NCI-H69 (cell line): ENCODE results near the gene NKPD1.

Experiments
- DNase-seq: peaks from one replicate; lab custom pipeline; 2025; lab: John Stamatoyannopoulos, UW

NKPD1 gene

DNA sequence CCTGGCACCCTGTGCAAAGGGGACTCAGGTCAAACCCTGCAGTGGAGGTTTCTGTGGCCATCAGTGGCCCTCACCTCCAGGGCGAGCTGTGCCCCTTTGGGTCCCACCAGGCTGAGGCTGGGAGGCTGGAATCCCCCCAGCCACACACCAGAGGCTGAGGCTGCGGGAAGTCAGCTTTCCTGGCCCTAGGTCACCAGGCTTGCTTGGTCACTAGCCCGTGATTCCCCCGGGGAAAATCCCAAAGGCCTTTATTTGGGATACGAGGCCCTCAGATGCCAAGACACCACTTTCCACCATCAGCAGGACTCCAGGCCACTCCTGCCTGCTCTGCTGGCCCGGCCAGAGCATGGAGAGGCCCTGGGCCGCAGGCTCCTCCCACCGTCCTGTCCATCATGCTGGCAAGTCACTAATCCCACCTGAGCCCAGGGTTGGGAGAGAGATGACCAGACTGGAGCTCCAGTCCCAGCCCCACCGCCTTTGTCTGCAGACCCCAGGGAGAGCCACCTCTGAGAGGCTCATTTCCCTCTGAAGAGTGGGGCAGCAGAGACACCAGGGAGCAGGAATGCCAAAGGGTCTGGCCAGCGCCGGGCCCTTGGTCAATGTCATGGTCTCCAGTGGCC is 4.7 kb downstream of the NKPD1 start:
- no peak for DNase-seq

DNA sequence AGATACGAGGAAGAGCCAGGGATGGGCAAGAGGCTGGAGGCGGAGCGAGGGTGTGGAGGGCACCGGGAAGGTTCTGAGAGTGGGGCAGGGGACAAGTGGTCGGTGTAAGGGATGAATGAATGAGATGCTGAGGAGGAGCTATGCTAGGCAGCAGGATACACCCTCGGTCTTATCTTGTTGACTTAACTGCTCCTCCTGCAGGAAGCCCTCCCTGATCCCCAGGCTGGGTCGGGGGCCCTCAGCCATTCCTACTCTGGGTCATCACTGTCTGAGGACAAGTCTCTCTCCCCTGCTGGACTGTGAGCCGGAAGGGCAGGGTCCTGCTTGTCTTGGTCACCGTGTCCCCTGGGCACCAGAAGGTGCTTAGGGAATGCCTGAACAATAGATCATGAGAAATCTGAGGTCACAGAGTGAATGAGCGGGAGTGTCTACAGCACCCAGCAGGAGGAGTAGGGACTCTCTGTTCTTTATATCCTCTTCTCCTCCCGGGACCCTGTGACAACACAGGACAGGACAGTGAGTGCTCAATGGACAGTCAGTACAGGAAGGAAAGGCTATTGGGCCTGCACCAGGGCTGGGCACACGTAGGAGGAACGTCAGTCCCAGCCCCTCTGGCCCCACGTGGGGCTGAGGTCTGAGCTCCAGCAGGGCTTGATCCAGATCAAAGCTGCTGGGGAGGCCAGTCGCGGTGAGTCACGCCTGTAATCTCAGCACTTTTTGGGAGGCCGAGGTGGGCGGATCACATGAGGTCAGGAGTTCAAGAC is 6.5 kb downstream of the NKPD1 start:
- no peak for DNase-seq

DNA sequence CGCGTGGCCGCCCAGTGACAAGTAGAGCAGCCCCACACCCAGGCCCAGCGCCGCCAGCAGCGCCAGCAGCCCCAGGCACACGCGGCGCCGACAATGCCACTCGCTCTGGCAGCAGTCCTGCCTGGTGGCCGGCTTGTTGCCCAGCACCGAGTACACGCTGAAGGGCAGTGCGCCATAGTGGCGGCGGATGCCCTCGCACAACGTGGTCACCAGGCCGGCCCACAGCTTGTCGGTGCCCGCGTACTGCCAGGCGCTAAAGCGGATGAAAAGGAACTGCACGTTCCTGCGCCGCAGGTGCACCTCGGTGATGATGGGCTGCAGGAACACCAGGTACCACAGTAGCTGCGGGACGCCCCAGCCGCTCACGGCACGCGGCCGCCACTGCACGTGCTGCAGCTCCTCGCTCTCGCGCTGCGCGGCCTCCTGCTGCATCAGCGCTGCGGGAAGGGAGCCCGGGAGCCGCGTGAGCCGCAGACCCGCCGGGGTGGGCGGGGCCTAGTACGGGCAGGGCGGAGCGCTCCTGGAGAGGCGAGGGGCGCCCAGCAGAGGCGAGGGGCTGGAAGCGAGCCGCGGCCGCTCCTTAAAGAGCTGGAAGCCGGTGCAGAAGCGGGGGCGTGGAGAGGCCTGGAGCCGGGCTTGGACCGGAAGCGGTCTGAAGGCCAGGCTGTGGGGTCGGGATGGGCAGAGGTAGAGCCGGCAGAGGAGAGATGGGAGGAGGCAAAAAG is 7.3 kb downstream of the NKPD1 start:
- no peak for DNase-seq

DNA sequence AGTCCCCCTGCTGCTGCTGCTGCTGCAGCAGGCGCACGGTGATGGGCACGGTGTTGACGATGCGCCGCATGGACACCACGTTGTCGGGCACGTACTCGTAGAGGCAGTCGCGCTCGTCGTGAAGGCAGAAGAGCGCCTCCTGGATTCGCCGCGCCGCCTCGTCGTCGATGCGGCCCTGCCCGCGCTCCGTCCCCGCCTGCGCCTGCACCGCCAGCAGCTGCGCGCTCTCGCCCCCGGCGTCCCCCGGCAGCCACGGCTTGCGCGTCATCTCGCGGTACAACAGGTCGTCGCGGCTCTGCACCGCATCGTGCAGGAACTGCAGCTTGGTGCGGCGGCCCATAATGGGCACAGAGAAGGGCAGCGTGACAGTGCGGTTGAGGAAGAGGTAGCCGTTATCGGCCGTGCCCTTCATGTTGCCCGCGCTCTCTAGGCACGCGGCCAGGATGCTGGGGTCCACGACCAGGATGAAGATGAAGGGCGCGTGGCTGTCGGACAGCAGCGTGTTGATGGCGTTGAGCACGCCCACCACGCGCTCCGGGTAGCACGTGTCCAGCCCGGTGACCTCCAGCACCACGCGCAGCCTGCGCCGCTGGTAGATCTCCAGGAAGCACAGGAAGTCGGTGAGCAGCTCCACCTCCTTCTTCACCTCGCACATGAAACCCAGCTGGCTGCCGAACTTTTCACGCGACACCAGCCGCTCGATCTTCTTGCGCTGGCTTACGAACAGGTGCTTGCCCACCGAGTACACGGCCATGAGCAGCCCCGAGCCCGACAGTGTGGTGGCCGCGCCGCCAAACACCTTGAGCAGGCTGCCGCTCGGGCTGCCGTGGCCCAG is 8.1 kb downstream of the NKPD1 start:
- DNase-seq: no peak

DNA sequence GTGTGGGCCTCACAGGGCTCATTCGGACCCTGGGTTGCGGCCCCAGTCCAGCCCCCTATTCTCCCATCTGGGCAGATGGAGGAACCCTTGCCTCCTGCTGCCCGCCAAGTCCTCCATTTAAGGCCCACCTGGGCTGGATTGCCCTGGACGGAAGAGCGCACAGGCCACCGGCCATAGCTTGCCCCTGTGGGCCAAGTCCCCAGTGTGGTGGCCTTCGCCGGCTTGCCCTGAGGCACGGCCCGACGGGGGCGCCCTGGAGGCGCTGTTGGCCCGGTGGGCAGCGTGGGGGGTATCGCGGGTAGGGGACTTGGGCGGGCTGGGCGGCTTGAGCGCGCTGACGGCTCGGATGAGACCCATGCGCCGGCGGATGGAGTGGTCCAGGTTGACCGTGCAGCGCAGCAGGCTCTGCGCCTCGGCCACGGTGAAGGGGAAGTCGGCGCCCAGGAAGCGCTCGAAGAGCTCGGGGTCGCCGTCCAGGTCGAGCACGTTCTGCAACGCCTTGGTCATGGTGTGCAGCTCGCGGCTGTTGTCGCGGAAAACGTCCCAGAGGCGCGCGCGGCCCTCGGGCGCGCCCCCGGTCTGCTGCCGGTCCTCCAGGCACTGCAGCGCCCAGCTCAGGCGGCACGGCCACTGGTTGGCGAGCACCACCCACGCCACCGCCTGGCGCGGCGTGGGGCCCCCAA is 8.8 kb downstream of the NKPD1 start:
- DNase-seq: no peak

DNA sequence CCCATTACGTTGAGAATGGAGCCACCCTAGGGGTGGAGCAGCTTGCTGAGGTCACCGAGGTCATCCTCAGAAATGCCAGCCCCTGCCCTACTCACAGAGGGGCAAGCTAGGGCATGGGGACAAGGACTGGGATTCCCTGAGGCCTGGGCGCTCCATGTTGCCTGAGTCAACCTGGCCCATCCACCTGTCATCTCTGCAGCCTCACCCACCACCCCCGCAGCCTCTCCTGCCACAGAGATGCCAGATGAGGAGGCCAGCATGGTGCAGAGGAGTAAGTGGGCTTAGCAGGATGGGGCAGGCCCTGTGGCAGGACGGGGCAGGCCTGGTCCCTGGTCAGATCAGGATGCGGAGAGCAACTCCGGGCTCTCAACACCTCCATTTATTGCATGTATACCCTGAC is 9.5 kb downstream of the NKPD1 start:
- DNase-seq: no peak

DNA sequence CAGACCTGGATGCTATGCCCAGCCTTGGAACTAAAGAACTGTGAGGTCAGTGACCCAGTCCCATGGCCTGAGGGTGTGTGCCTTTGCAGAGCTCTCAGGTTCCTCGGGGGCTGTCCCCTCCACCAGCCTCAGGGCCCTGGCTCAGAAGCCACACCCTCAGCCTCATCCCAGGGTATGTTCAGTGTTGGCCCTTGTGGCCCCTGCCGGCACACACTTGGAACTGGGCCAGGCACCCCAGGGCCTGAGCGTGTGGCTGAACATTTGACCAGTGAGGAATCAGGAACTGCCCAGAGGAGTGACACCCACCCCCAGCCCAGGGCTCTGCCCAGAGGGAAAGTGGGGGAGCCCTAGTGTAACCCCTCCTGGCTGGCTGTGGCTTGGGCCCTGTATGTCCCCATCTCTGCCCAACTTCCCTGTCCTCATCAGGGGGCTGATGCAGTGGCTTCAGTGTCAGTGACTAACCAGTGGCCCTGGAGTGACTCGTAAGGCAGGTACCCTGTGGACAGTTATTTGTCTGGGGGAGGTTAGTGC is 10.0 kb downstream of the NKPD1 start:
- DNase-seq: peak; percentile 54

DNA sequence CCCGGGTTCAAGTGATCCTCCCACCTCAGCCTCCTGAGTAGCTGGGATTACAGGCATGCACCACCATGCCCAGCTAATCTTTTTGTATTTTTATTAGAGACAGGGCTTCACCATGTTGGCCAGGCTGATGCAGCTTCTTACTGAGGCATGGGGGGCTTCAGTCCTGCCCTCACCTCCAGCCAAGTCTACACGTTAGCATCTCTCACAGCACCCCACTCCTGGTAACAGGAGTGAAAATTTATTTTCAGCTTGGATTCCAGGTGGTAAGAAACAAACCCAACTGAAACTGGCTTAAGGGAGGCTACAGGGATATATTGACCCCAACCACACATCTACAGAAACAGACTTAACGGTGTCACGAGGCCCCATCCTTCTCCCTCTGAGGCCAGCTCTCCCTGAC is 10.6 kb downstream of the NKPD1 start:
- DNase-seq: no peak

DNA sequence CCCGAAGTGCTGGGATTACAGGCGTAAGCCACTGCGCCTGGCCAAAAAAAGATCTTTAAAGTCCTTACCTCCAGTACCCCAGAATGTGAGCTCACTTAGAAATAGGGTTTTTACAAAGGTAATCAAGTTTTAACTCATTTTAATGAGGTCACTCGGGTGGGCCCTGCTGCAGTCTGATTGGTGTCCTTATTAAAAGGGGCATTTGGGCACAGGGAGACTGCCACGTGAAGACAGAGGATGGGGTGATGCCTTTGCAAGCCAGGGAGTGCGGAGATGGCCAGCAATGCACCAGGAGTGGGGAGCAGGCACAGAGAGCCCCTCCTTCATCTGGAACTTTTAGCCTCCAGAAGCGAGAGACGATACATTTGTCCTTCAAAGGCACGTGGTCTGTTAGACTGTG is 11.7 kb downstream of the NKPD1 start:
- DNase-seq: no peak

DNA sequence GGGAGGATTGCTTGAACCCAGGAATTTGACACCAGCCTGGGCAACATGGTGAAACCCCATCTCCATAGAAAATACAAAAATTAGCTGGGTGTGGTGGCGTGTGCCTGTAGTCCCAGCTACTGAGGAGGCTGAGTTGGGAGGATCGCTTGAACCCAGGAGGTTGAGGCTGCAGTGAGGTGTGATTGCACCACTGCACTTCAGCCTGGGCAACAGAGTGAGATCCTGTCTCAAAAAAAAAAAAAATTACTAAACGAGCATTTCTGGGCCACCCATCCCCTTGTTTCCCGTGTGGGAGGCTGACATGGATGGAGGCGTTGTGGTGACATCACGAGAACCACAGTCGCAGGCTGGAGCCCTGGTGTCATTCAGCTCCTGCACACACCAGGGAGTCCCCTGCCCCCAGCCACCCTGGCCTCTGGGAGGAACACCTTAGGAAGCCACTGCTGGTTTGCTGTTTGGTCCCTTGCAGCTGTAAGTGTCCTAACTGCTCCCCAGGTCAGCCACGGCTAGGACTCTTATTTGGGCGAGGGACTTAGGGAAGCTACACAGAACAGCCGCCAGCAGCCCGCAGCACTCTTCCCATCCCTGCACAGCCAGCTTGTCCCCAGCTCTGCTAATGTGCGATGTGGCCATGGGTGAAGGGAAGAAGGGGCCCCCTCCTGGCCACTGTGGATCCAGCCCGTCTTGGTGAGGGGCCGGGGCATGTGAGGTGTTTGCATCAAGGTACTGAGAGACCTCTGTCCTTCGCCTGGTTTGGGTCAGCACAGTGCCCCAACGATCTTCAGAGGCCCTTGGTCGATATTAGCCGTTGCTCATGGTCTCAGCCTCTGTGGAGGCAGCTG is 12.7 kb downstream of the NKPD1 start:
- no peak for DNase-seq

DNA sequence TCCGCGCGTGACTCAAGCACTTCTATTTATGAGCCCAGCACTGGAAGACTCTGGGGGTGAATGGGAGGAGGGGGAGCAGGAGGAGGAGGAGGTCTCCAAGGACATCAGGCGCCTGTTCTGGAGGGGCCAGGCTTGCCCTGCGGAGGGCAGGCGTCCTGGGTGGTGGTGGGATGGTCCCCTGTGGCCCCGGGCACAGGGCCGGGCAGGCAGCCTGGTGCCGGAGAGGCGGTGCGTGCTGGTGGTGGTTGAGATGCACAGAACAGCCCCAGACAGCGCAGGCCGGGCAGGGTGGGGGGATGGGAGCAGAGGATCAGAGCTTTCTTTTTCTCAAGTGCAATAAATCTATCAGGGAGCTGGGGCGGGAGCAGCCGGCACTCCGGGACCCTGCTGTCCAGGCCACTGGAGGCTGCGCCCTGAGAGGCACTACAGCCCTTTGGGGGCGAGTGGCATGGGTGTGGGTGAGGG is 14.0 kb downstream of the NKPD1 start:
- DNase-seq: no peak

DNA sequence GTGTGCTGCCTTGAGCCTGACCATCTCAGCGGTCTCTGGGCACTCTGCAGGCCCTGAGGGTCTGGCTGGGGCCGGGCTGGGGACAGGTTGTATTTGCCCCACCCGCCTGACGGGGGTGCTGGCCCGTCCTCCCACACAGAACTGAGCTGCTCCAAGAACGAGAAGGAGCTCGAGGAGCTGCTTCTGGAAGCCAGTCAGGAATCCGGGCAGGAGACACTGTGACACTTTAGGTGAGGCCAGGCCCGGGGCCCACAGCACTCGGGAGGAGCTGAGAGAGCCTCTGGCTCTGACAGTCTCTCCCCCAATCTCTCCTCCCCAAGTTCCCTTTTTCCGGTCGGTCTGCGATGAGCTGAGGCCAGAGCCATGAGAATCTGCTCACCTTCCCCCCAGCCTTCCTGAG is 14.5 kb downstream of the NKPD1 start:
- DNase-seq: no peak

DNA sequence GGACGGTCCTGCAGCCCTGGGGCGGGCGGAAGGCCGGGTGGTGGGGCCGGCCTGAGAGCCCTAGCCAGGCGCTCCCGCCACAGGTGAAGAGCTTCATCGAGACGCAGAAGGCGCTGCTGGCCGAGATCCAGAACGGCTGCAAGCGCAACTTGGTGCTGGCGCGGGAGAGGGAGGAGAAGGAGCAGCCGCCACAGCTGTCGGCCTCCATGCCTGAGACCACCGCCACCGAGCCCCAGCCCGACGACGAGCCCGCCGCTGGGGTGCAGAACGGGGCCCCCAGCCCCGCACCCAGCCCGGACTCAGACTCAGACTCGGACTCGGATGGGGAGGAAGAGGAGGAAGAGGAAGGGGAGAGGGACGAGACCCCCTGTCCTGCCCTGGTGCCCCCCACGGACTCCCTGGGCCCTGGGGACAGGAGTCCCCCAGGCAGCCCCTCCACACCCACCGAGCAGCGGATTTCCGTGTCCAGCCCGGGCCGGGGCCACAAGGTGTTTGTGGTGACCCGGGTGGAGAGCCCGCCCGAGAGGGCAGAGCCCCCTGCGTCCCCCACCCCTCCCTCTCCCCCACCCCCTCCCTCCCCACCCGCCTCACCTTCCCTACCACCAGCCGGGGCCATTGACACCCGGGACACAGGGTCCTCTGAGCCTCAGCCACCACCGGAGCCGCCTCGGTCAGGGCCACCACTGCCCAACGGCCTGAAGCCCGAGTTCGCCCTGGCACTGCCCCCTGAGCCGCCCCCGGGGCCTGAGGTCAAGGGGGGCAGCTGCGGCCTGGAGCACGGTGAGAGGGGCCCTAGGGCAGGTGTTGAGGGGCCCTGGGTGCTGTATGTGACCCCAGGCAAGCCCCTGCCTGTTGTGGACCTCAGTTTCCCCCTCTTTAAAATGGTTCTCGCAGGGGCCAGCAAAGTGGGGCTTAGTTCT is 15.3 kb downstream of the NKPD1 start:
- DNase-seq: no peak

DNA sequence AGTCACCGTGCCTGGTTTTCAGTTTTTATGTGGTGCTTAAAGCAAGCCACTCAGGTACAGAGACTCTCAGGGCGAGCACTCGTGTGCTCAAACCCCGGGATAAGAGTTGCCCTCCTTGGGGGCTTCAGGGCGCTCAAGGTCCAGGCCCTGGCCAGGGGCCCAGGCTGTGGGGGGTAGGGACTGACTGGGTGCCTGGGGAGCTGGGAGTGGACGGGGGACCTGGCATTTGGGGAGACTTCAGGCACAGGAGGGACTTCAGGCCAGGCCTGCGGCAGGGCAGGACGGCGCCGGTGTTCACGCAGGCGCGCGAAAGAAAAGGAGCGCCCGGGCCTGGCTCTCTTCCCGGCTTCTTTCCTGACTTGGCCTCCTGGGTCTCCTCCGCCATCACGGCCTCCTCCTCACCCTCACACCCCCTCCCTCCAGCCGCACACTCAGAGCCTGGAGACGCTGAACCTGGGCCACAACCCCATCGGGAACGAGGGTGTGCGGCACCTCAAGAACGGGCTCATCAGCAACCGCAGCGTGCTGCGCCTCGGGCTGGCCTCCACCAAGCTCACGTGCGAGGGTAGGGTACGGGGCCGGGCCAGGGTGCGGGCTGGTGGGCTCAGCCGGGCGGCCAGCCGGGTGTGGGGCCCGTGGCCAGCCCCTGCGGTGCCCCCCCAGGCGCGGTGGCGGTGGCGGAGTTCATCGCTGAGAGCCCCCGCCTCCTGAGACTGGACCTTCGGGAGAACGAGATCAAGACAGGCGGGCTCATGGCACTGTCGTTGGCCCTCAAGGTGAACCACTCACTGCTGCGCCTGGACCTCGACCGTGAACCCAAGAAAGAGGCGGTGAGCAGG is 16.1 kb downstream of the NKPD1 start:
- DNase-seq: no peak

DNA sequence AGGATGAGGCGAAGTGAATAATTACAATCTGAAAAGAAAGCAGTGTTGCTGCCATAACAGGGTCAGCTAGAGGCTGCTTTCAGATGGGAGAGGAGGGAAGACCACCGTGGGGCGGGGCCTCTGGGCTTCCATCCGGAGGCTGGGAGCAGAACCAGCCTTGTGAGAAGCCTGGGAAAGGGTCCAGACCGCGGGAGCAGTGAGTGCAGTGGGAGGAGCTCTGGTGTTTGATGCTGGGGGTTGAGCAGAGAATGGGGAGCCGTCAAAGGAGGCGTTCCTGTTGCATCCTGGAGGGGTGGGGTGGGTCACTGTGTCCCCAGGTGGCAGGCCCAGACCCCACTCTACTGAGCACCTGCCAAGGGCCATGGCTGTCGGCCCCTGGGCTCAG is 18.1 kb downstream of the NKPD1 start:
- DNase-seq: no peak

DNA sequence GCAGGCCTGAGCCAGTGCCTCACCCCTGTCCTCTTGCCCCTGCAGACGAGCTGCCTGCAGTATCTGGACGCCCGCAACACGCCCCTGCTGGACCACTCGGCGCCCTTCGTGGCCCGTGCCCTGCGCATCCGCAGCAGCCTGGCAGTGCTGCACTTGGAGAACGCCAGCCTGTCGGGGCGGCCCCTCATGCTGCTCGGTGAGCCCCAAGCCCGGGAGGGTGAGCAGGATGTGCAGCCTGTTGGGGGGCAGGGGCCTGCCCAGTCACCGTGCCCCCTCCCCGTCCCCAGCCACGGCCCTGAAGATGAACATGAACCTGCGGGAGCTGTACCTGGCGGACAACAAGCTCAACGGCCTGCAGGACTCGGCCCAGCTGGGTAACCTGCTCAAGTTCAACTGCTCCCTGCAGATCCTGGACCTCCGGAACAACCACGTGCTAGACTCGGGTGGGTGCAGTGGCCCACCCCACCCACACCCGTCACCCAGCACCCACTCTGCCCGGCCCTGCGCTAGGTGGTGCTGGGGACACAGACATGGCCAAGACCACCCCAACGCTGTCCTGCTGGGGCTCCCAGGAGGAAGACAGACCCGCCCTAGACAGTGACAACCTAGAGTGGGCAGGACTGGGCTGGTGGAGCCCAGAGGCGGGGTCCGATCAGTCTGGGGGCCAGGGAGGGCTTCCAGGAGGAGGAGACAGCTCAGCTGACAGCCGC is 18.6 kb downstream of the NKPD1 start:
- DNase-seq: no peak

DNA sequence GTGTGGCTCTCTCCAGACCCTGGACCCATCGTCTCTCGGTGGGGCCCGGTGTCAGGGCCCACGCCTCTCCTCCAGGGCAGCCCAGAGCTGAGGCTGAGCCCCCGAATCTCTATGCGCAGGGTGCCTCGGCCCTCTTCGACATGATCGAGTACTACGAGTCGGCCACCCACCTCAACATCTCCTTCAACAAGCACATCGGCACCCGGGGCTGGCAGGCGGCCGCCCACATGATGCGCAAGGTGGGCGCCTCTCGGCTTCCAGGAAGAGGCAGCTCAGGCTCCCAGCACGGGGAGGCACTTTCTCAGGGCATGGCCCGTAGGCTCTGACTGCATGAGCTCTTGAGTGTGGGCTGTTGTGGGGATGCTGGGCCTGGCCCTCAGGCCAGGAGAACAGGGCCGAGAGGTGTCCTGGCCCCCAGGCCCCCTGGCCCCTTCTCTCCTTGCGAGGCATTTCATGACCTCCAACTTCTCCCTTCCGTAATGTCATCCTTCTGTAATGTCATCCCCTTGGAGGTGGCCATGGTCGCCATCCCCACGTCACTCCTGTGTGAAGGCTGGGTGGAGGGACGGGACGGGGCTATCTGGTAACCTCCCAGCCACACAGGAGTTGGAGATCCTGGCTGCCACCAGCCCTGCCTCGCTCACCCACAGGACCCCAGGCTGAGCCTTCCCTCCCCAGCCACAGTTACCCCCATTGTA is 19.4 kb downstream of the NKPD1 start:
- no peak for DNase-seq
